GM12865 (cell line): ENCODE measurements around the gene G2E3.
"Not testable (repeated sequence)": the region's sequence is repeated elsewhere in the genome, so short reads cannot be mapped to it uniquely, and the experiment has no call there.

Experiments
- DNase-seq: peaks from one replicate; pipeline ENCODE4 v3.0.0; 2010; ENCODE audit warnings: low read depth
- H3K4me3 ChIP-seq: 2 replicates; pipeline ENCODE4 v1.5.1; 2011; ENCODE audit warnings: mild to moderate bottlenecking, low read depth, low read length, control low read depth
- CTCF ChIP-seq: IDR thresholded peaks from 2 replicates; pipeline ENCODE4 v1.5.1; 2011; ENCODE audit warnings: low read length, control low read depth, low read depth, inconsistent platforms; ENCODE audit not compliant: insufficient read depth; ENCODE audit errors: missing control alignments

The G2E3 gene

GRCh38 chr14:30525833-30526232 is 33.1 kb upstream of the G2E3 start:
- no peak for DNase-seq
- no peak overlapping the region for H3K4me3 ChIP-seq
- TF ChIP-seq CTCF: no peak

GRCh38 chr14:30527196-30527595 is 31.8 kb upstream of the G2E3 start:
- DNase-seq: no peak
- no peak for TF ChIP-seq CTCF
- no peak overlapping the region for H3K4me3 ChIP-seq

- TF ChIP-seq CTCF: no peak
- H3K4me3 ChIP-seq: no peak overlapping the region
- DNase-seq: no peak
Measured at GRCh38 chr14:30528119-30528518, 30.8 kb upstream of the G2E3 start.

GRCh38 chr14:30528778-30529642 is 29.9 kb upstream of the G2E3 start:
- no peak for DNase-seq
- no peak for TF ChIP-seq CTCF
- H3K4me3 ChIP-seq: no peak overlapping the region

GRCh38 chr14:30532264-30532663 is 26.7 kb upstream of the G2E3 start:
- TF ChIP-seq CTCF: no peak
- DNase-seq: no peak
- H3K4me3 ChIP-seq: no peak overlapping the region

- H3K4me3 ChIP-seq: no peak overlapping the region
- TF ChIP-seq CTCF: no peak
- no peak for DNase-seq
Measured at GRCh38 chr14:30533126-30533525, 25.8 kb upstream of the G2E3 start.

GRCh38 chr14:30541318-30541717 is 17.6 kb upstream of the G2E3 start:
- TF ChIP-seq CTCF: no peak
- DNase-seq: no peak
- H3K4me3 ChIP-seq: no peak overlapping the region

- not testable (repeated sequence) for H3K4me3 ChIP-seq, DNase-seq
Measured at GRCh38 chr14:30546735-30547134, 12.2 kb upstream of the G2E3 start.
